GM19455 (cell line): Measurements from ENCODE around the gene FIGN.

Experiments used
- ATAC-seq: cut with Tn5 transposase; IDR thresholded peaks from one replicate; pipeline ENCODE4 v1.9.1; 2021; ENCODE audit not compliant: unreplicated experiment

Gene FIGN

GRCh38 chr2:163736433-163737189, 803 bp upstream of the FIGN start:
- no peak for ATAC-seq

GRCh38 chr2:163734881-163735684, 725 bp downstream of the FIGN start:
- ATAC-seq = no peak

- ATAC-seq = no peak
Measured at GRCh38 chr2:163734401-163734800, 1.4 kb downstream of the FIGN start.

GRCh38 chr2:163733956-163734355, 1.9 kb downstream of the FIGN start:
- no peak for ATAC-seq

GRCh38 chr2:163733301-163733938, 2.4 kb downstream of the FIGN start:
- ATAC-seq = no peak

GRCh38 chr2:163732727-163733126, 3.1 kb downstream of the FIGN start:
- ATAC-seq = no peak

GRCh38 chr2:163731735-163732134, 4.1 kb downstream of the FIGN start:
- no peak for ATAC-seq

GRCh38 chr2:163730556-163730955, 5.3 kb downstream of the FIGN start:
- no peak for ATAC-seq

GRCh38 chr2:163729636-163730273, 6.1 kb downstream of the FIGN start:
- ATAC-seq = no peak

GRCh38 chr2:163723881-163724280, 11.9 kb downstream of the FIGN start:
- ATAC-seq = no peak

GRCh38 chr2:163723348-163723747, 12.5 kb downstream of the FIGN start:
- no peak for ATAC-seq

GRCh38 chr2:163719331-163719730, 16.5 kb downstream of the FIGN start:
- ATAC-seq = no peak

- no peak for ATAC-seq
Measured at GRCh38 chr2:163717993-163718680, 17.7 kb downstream of the FIGN start.

GRCh38 chr2:163717515-163717914, 18.3 kb downstream of the FIGN start:
- ATAC-seq = no peak

GRCh38 chr2:163716101-163716500, 19.7 kb downstream of the FIGN start:
- ATAC-seq = no peak

- no peak for ATAC-seq
Measured at GRCh38 chr2:163715668-163716067, 20.1 kb downstream of the FIGN start.

- no peak for ATAC-seq
Measured at GRCh38 chr2:163715199-163715598, 20.6 kb downstream of the FIGN start.

- ATAC-seq = no peak
Measured at GRCh38 chr2:163713534-163714311, 22.1 kb downstream of the FIGN start.

GRCh38 chr2:163711699-163712098, 24.1 kb downstream of the FIGN start:
- ATAC-seq = no peak

GRCh38 chr2:163711258-163711657, 24.6 kb downstream of the FIGN start:
- no peak for ATAC-seq
